Natural killer cell (primary cell): Measurements from ENCODE around the gene PVALEF. TPM values are rescaled to one million over a fixed set of nuclear protein-coding genes. Genes with fewer than 3 reads are reported as not detected.

Experiments used
- ATAC-seq, 3 donors: fragments of 150-1000 bp in 2 of 3; fragments of 200-7000 bp in 1 of 3; cut with Tn5 transposase; 1 replicate in 1 of 3; 2 replicates in 2 of 3; pipeline ENCODE4 v1.10.0; 2021; ENCODE audit warnings: mild to moderate bottlenecking in 2 of 3, moderate library complexity in 2 of 3
- DNase-seq, 2 donors: peaks; one replicate each; pipeline versions ENCODE4 v3.0.0 to v3.0.0-alpha.2; 2013 to 2021; ENCODE audit warnings: mixed read lengths in 1 of 2
- H3K27ac ChIP-seq: one replicate; pipeline ENCODE4 v1.5.1; 2013; ENCODE audit warnings: mild to moderate bottlenecking, low read length
- H3K27me3 ChIP-seq: one replicate; pipeline ENCODE4 v1.6.1; 2013; ENCODE audit warnings: low read length; ENCODE audit not compliant: control insufficient read depth, insufficient read depth
- H3K36me3 ChIP-seq: one replicate; pipeline ENCODE4 v1.6.1; 2013; ENCODE audit warnings: low read length; ENCODE audit not compliant: control insufficient read depth, insufficient read depth
- H3K4me1 ChIP-seq: one replicate; pipeline ENCODE4 v1.6.1; 2013; ENCODE audit warnings: low read length; ENCODE audit not compliant: control insufficient read depth, insufficient read depth
- H3K4me3 ChIP-seq: one replicate; pipeline ENCODE4 v1.5.1; 2013; ENCODE audit warnings: low read length
- H3K9me3 ChIP-seq: one replicate; pipeline ENCODE4 v1.6.1; 2013; ENCODE audit warnings: low read length; ENCODE audit not compliant: control insufficient read depth, insufficient read depth
- H3K27ac Mint-ChIP-seq, 2 donors: one replicate each; pipeline ENCODE4 v1.8.0; 2022; ENCODE audit warnings: mild to moderate bottlenecking in 2 of 2, mixed read lengths in 2 of 2, moderate library complexity in 1 of 2
- H3K27me3 Mint-ChIP-seq, 2 donors: one replicate each; pipeline ENCODE4 v1.8.0; 2022; ENCODE audit warnings: low read depth in 2 of 2, mixed read lengths in 2 of 2
- H3K36me3 Mint-ChIP-seq: one replicate; pipeline ENCODE4 v1.8.0; 2022; ENCODE audit warnings: mixed read lengths
- H3K4me1 Mint-ChIP-seq, 2 donors: one replicate each; pipeline ENCODE4 v1.8.0; 2022; ENCODE audit warnings: mixed read lengths in 2 of 2
- H3K4me3 Mint-ChIP-seq: one replicate; pipeline ENCODE4 v1.8.0; 2022; ENCODE audit warnings: mild to moderate bottlenecking, moderate library complexity, mixed read lengths
- H3K9me3 Mint-ChIP-seq, 2 donors: one replicate each; pipeline ENCODE4 v1.8.0; 2022; ENCODE audit warnings: mixed read lengths in 2 of 2
- WGBS: methylation state at CpG from one replicate; pipeline ENCODE4 v1.1.7; 2013; ENCODE audit warnings: missing lambda C conversion rate; ENCODE audit not compliant: insufficient coverage; 5-methylcytosine and 5-hydroxymethylcytosine counted together
- intact Hi-C: fragments of 100-400 bp; cut with micrococcal nuclease; formaldehyde crosslinking; loops from one replicate; pipeline ENCODE4 v1.14.2; 2022
- total RNA-seq, 4 donors: library from RNA; stranded (reverse); fragments of 120-200 nt in 1 of 4; gene quantifications; one replicate each; pipeline versions ENCODE4 v1.2.3 to v1.2.4, GENCODE V29; 2013 to 2022
- TF ChIP-seq, protein P1 (sequence below): fragments of 200-600 bp; IDR thresholded peaks from one replicate; pipeline ENCODE4 v1.8.0; 2022; ENCODE audit warnings: antibody characterized with exemption

PVALEF gene
- total RNA-seq, 3 donors from 2014 or later (not counting 1 experiment from before 2014, with no cell fraction given), result not detected

DNA sequence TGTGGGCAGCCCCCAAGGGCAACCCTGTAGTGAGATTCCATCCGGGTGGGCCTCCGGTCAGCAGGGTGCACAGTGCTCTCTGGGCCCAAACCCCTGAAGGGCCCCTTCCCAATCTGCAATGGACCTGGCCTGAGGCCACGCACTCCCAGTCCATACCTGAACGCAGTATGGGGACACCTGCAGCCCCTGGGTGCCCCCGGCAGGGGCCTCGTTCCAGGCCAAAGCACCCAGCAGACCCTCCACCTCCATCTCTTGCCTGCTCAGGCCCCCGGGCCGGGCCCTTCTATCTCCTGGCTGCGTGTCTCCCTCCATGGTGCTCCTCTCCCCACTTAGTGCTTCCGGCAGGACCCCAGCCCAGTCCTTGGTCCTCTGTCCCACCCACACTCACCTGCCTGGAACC, 18.0 kb downstream of the PVALEF start:
- 92% methylated on average over 10 of the region's 10 CpGs for WGBS
- intact Hi-C loops, result no loop called here
- H3K4me3 Mint-ChIP-seq, result no peak overlapping the region

DNA sequence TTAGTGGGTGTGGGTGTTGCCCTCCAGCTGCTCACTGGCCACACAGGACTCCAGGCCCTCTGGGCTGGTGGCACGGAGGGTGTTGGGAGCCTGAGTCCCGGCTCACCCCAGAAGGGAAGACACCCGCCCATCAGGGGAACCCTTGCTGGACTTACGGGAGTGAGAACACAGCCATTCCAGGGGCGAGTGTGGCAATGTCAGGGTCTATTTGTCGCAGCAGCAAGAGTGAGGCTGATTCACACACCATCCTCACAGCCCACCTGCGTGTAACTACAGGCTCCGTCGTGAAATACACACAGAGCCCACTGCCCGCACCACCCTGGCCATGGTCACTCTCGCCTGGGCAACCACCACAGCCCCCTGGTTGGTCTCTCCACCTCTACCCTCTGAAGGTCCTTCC, 18.5 kb downstream of the PVALEF start:
- Mint-ChIP-seq H3K27me3 (peaks cover 0 to 2% of the 10 kb centered on the region in 2 donors), H3K27ac (no peak overlapping the region), H3K4me1 (no peaks in the 10 kb centered on the region), H3K9me3 (no peaks in the 10 kb centered on the region), H3K36me3 (no peaks in the 10 kb centered on the region), H3K4me3 (no peak overlapping the region)
- no peak for ATAC-seq
- Histone ChIP-seq H3K4me1 (no peaks in the 10 kb centered on the region), H3K9me3 (no peaks in the 10 kb centered on the region), H3K27me3 (no peaks in the 10 kb centered on the region), H3K36me3 (no peaks in the 10 kb centered on the region), H3K27ac (no peak overlapping the region), H3K4me3 (no peak overlapping the region)
- TF ChIP-seq, protein P1, sequence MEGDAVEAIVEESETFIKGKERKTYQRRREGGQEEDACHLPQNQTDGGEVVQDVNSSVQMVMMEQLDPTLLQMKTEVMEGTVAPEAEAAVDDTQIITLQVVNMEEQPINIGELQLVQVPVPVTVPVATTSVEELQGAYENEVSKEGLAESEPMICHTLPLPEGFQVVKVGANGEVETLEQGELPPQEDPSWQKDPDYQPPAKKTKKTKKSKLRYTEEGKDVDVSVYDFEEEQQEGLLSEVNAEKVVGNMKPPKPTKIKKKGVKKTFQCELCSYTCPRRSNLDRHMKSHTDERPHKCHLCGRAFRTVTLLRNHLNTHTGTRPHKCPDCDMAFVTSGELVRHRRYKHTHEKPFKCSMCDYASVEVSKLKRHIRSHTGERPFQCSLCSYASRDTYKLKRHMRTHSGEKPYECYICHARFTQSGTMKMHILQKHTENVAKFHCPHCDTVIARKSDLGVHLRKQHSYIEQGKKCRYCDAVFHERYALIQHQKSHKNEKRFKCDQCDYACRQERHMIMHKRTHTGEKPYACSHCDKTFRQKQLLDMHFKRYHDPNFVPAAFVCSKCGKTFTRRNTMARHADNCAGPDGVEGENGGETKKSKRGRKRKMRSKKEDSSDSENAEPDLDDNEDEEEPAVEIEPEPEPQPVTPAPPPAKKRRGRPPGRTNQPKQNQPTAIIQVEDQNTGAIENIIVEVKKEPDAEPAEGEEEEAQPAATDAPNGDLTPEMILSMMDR, result no peak
- intact Hi-C loops, result no loop called here
- DNase-seq, result no peak
- WGBS, result 93% methylated on average over 11 of the region's 11 CpGs

More for the DNA sequence above, 18.0 kb downstream of the PVALEF start:
- H3K9me3 ChIP-seq, result no peaks in the 10 kb centered on the region
- H3K27me3 ChIP-seq, result no peaks in the 10 kb centered on the region
- H3K4me1 ChIP-seq, result no peaks in the 10 kb centered on the region
- no peak overlapping the region for H3K27ac ChIP-seq
- H3K4me1 Mint-ChIP-seq, result no peaks in the 10 kb centered on the region
- no peaks in the 10 kb centered on the region for H3K36me3 Mint-ChIP-seq
- TF ChIP-seq, protein P1, result no peak
- no peaks in the 10 kb centered on the region for H3K9me3 Mint-ChIP-seq
- H3K36me3 ChIP-seq, result no peaks in the 10 kb centered on the region
- peaks cover 0 to 2% of the 10 kb centered on the region in 2 donors for H3K27me3 Mint-ChIP-seq
- H3K27ac Mint-ChIP-seq, result no peak overlapping the region
- DNase-seq (no peak), ATAC-seq (no peak)
- no peak overlapping the region for H3K4me3 ChIP-seq

DNA sequence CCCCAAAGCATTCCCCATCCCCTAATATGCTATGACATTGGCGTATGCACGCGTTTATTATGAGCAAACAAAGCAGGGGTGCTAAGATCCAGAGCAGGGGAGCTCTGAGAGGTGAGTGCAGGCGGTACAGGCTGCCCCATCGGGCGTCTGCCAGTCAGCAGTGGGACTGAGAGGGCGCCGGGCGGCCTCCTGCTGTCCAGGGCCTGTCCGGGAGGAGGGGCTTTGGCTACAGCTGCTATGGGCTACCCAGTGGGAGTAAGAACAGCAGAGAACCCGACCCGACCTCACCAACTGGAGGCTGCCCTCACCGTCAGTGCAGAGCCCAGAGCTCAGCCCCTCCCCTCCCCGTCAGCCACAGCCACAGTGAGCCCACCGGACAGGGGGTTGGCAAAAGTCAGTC, 19.2 kb downstream of the PVALEF start:
- Histone ChIP-seq H3K36me3 (no peaks in the 10 kb centered on the region), H3K4me3 (no peak overlapping the region), H3K27ac (no peak overlapping the region), H3K9me3 (no peaks in the 10 kb centered on the region), H3K27me3 (no peaks in the 10 kb centered on the region), H3K4me1 (no peaks in the 10 kb centered on the region)
- TF ChIP-seq, protein P1, result no peak
- 55% methylated on average over 15 of the region's 15 CpGs for WGBS
- peaks cover 0 to 2% of the 10 kb centered on the region in 2 donors for H3K27me3 Mint-ChIP-seq
- ATAC-seq (no peak), DNase-seq (no peak)
- intact Hi-C loops, result no loop called here
- no peaks in the 10 kb centered on the region for H3K4me1 Mint-ChIP-seq
- no peak overlapping the region for H3K27ac Mint-ChIP-seq
- no peaks in the 10 kb centered on the region for H3K36me3 Mint-ChIP-seq
- no peak overlapping the region for H3K4me3 Mint-ChIP-seq
- H3K9me3 Mint-ChIP-seq, result no peaks in the 10 kb centered on the region

DNA sequence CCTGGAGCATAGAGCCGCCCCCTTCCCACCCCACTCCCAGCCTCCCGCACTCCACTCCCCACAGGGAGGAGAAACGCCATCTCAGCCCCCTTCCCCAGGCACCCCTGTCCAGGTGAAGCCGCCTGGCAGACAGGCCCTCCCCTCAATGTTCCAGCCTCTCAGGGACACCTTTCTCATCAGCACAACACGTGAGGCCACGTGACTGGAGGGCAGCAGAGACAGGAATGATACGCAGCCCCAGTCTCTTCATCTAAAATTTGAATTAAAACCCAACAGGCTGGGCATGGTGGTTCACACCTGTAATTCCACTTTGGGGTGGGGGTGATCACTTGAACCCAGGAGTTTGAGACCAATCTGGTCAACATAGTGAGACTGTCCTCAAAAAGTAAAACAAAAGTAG, 20.9 kb downstream of the PVALEF start:
- Mint-ChIP-seq H3K4me3 (no peak overlapping the region), H3K27ac (no peak overlapping the region), H3K4me1 (no peaks in the 10 kb centered on the region), H3K27me3 (peaks cover 0 to 2% of the 10 kb centered on the region in 2 donors), H3K36me3 (no peaks in the 10 kb centered on the region), H3K9me3 (no peaks in the 10 kb centered on the region)
- Histone ChIP-seq H3K27ac (no peak overlapping the region), H3K27me3 (no peaks in the 10 kb centered on the region), H3K9me3 (no peaks in the 10 kb centered on the region), H3K36me3 (no peaks in the 10 kb centered on the region), H3K4me3 (no peak overlapping the region), H3K4me1 (no peaks in the 10 kb centered on the region)
- intact Hi-C loops, result no loop called here
- 86% methylated on average over 7 of the region's 7 CpGs for WGBS
- ATAC-seq (no peak), DNase-seq (no peak)
- TF ChIP-seq, protein P1, result no peak
